ENCODE measurements around the gene SRGAP1. TPM values are rescaled to one million over a fixed set of nuclear protein-coding genes. Genes with fewer than 3 reads are reported as not detected.

Gene SRGAP1
- polyA plus RNA-seq, 4 donors, result 2.2 to 8.5 (median 4.0) TPM

- FAIRE-seq, result no peak
- Histone ChIP-seq H3K36me3 (ENCODE audit: control insufficient read depth in 3 of 3, insufficient read depth in 2 of 3, low read depth in 1 of 3, low read length in 3 of 3) (no peaks in the 10 kb centered on the region), H3K27ac (ENCODE audit: low read depth in 1 of 3, low read length in 2 of 3) (no peak overlapping the region), H3K4me1 (ENCODE audit: control insufficient read depth in 3 of 3, insufficient read depth in 2 of 3, low read depth in 1 of 3, low read length in 2 of 3) (peaks cover 0 to 23% (median 8%) of the 10 kb centered on the region in 3 donors), H3K9me3 (ENCODE audit: control insufficient read depth in 2 of 2, insufficient read depth in 1 of 2, low read depth in 1 of 2, low read length in 1 of 2) (no peaks in the 10 kb centered on the region), H3K4me3 (ENCODE audit: low read depth in 1 of 3, low read length in 3 of 3) (no peak overlapping the region), H3K27me3 (ENCODE audit: control insufficient read depth in 3 of 3, insufficient read depth in 3 of 3, low read length in 3 of 3) (no peaks in the 10 kb centered on the region)
- 64 to 75% (median 67%) methylated on average over 4 of the region's 4 CpGs for WGBS, 3 donors
- no peak for DNase-seq
Measured at GRCh38 chr12:63911341-63911740, 66.8 kb downstream of the SRGAP1 start.

DNA sequence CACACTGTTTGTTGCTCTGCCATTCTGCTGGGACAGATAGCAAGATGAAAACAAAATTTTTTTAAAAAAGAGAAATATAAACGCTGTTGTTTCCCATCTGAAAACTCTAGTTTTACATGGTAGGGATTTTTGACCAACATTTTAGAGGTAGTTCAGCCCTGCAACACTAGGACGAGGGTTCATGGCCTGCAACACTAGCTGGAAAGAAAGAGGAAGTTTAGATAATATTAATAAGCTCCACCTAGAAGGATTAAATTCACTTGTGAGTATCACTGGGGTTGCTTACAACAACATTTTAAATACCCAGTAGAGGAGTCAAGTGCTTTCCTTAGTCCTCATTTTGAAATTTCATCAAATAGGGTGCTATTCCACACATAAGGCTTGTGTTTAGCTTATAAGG is 68.2 kb downstream of the SRGAP1 start:
- no peaks in the 10 kb centered on the region for H3K36me3 ChIP-seq (ENCODE audit: control insufficient read depth in 3 of 3, insufficient read depth in 2 of 3, low read depth in 1 of 3, low read length in 3 of 3)
- no peaks in the 10 kb centered on the region for H3K9me3 ChIP-seq (ENCODE audit: control insufficient read depth in 2 of 2, insufficient read depth in 1 of 2, low read depth in 1 of 2, low read length in 1 of 2)
- no peak overlapping the region for H3K4me3 ChIP-seq (ENCODE audit: low read depth in 1 of 3, low read length in 3 of 3)
- 26 to 49% (median 38%) methylated on average over 2 of the region's 2 CpGs for WGBS, 3 donors
- DNase-seq (no peak), FAIRE-seq (no peak)
- H3K27me3 ChIP-seq (ENCODE audit: control insufficient read depth in 3 of 3, insufficient read depth in 3 of 3, low read length in 3 of 3), result no peaks in the 10 kb centered on the region
- peaks cover under 1 to 34% (median 17%) of the 10 kb centered on the region in 3 donors for H3K4me1 ChIP-seq (ENCODE audit: control insufficient read depth in 3 of 3, insufficient read depth in 2 of 3, low read depth in 1 of 3, low read length in 2 of 3)
- no peak overlapping the region for H3K27ac ChIP-seq (ENCODE audit: low read depth in 1 of 3, low read length in 2 of 3)

- H3K4me3 ChIP-seq (ENCODE audit: low read depth in 1 of 3, low read length in 3 of 3), result no peak overlapping the region
- DNase-seq (peak; percentile 57 to 72), FAIRE-seq (no peak)
- peak overlapping the region in 2 of 3 donors; percentile 20 to 46 for H3K27ac ChIP-seq (ENCODE audit: low read depth in 1 of 3, low read length in 2 of 3)
- H3K27me3 ChIP-seq (ENCODE audit: control insufficient read depth in 3 of 3, insufficient read depth in 3 of 3, low read length in 3 of 3), result no peaks in the 10 kb centered on the region
- WGBS, 3 donors, result 6 to 67% (median 37%) methylated on average over 2 of the region's 2 CpGs
- no peaks in the 10 kb centered on the region for H3K9me3 ChIP-seq (ENCODE audit: control insufficient read depth in 2 of 2, insufficient read depth in 1 of 2, low read depth in 1 of 2, low read length in 1 of 2)
- peaks cover 5 to 45% (median 20%) of the 10 kb centered on the region in 3 donors for H3K4me1 ChIP-seq (ENCODE audit: control insufficient read depth in 3 of 3, insufficient read depth in 2 of 3, low read depth in 1 of 3, low read length in 2 of 3)
- H3K36me3 ChIP-seq (ENCODE audit: control insufficient read depth in 3 of 3, insufficient read depth in 2 of 3, low read depth in 1 of 3, low read length in 3 of 3), result no peaks in the 10 kb centered on the region
Measured at GRCh38 chr12:63913929-63914328, 69.4 kb downstream of the SRGAP1 start.

DNA sequence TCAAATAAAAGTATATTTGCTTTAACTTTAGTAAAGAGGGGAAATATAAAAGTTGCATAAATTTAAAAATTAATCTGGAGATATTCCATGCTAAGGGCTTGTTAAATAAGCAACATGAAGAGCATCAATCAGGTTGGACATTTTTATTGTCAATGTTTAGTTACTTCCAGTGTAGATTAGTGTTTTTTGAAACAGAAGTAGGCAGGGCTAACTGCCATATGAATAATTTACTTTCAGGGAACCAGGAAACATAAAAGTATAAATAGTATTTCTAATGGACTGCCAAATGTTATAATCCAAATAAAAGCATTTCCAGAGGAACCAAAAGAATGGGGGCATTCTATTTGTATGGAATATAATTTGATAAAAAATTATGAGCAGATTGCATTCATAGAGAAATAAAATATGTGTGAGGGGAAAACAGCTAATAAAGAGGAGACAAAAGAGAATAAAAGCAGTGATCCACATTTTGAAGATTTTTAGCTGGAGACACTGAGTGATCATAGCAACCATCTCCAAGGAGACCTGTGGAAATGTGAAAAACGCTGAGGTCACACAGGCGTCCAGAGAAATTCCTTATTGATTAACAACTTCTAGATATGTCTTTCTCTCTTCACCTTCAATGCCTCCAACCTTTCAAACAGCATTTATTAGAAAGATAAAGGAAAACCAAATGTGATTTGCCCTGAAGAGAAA is 70.8 kb downstream of the SRGAP1 start:
- H3K9me3 ChIP-seq (ENCODE audit: control insufficient read depth in 2 of 2, insufficient read depth in 1 of 2, low read depth in 1 of 2, low read length in 1 of 2), result no peaks in the 10 kb centered on the region
- no peak overlapping the region for H3K4me3 ChIP-seq (ENCODE audit: low read depth in 1 of 3, low read length in 3 of 3)
- H3K4me1 ChIP-seq (ENCODE audit: control insufficient read depth in 3 of 3, insufficient read depth in 2 of 3, low read depth in 1 of 3, low read length in 2 of 3), result peaks cover 5 to 48% (median 20%) of the 10 kb centered on the region in 3 donors
- no peaks in the 10 kb centered on the region for H3K27me3 ChIP-seq (ENCODE audit: control insufficient read depth in 3 of 3, insufficient read depth in 3 of 3, low read length in 3 of 3)
- FAIRE-seq, result no peak
- H3K27ac ChIP-seq (ENCODE audit: low read depth in 1 of 3, low read length in 2 of 3), result no peak overlapping the region
- WGBS, 3 donors, result 24 to 40% (median 38%) methylated on average over 2 of the region's 2 CpGs
- DNase-seq, result no peak
- no peaks in the 10 kb centered on the region for H3K36me3 ChIP-seq (ENCODE audit: control insufficient read depth in 3 of 3, insufficient read depth in 2 of 3, low read depth in 1 of 3, low read length in 3 of 3)

DNA sequence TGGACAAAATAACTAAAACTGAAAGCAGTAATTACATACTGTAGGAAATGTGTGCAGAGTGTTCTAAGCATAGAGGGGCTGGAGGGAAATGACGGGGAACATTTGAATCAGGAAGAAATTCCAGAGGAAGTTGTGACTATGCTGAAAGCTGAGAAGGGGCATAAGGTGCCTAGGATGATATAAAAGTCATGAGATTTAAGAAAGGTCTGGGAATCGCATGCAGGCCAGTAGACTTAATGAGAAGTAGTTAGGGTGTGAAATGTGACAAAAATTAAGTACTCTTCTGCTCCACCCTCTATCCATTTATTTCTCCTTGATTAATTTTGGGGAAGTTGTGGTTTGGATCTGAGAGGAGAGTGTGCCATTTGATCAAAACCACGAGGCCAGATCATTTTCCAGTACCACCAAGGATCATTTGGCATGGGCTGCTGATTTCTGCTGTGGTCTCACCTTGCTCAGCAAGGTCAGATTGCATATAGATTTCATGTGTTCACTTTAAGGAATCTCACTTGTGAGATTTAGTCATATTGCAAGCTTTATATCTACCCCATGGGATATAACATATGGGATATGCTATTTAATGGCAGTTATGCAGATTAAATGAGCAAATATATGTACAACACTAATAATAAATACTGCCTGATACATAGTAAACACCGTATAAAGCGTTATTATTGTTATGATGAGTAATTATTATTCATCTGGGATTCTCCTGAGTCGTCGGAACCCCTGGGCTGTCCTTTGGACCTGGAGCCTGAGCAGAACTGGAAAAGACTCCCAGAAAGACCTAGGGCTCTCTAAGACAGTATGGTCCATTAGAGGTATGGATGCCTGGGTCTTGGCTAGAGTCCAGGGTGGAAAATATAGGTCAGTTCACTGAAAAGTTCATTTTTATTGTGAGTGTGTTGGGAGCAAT is 72.3 kb downstream of the SRGAP1 start:
- H3K9me3 ChIP-seq (ENCODE audit: control insufficient read depth in 2 of 2, insufficient read depth in 1 of 2, low read depth in 1 of 2, low read length in 1 of 2), result no peaks in the 10 kb centered on the region
- H3K27ac ChIP-seq (ENCODE audit: low read depth in 1 of 3, low read length in 2 of 3), result peak overlapping the region in 1 of 3 donors; percentile 41
- H3K36me3 ChIP-seq (ENCODE audit: control insufficient read depth in 3 of 3, insufficient read depth in 2 of 3, low read depth in 1 of 3, low read length in 3 of 3), result no peaks in the 10 kb centered on the region
- H3K27me3 ChIP-seq (ENCODE audit: control insufficient read depth in 3 of 3, insufficient read depth in 3 of 3, low read length in 3 of 3), result no peaks in the 10 kb centered on the region
- WGBS, 3 donors, result 57 to 62% (median 60%) methylated on average over 7 of the region's 7 CpGs
- no peak overlapping the region for H3K4me3 ChIP-seq (ENCODE audit: low read depth in 1 of 3, low read length in 3 of 3)
- peaks cover 5 to 48% (median 23%) of the 10 kb centered on the region in 3 donors for H3K4me1 ChIP-seq (ENCODE audit: control insufficient read depth in 3 of 3, insufficient read depth in 2 of 3, low read depth in 1 of 3, low read length in 2 of 3)
- no peak for DNase-seq
- no peak for FAIRE-seq

DNA sequence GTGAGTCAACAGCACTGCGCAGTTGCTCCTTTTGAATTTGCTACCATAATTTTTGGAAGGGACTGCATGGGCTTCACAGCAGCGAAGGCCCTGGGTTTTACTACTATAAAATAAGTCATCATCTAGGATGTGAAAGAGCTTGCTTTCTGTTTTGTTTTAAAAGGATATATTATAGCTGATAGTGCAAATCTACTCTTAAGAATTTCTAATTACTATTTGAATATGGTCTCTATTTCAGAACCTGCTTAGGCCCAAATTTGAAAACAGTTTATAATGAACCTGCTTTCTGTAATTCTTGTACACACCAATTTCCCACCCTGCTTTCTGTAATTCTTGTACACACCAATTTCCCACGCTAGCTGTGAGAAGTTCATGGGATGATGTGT is 73.0 kb downstream of the SRGAP1 start:
- WGBS, 3 donors, result 90 to 93% (median 92%) methylated on average over 3 of the region's 3 CpGs
- peak overlapping the region in 2 of 3 donors; percentile 41 to 66 for H3K27ac ChIP-seq (ENCODE audit: low read depth in 1 of 3, low read length in 2 of 3)

GRCh38 chr12:63917864-63918799 is 73.6 kb downstream of the SRGAP1 start:
- Histone ChIP-seq H3K9me3 (ENCODE audit: control insufficient read depth in 2 of 2, insufficient read depth in 1 of 2, low read depth in 1 of 2, low read length in 1 of 2) (no peaks in the 10 kb centered on the region), H3K4me1 (ENCODE audit: control insufficient read depth in 3 of 3, insufficient read depth in 2 of 3, low read depth in 1 of 3, low read length in 2 of 3) (peaks cover 5 to 41% (median 23%) of the 10 kb centered on the region in 3 donors), H3K27me3 (ENCODE audit: control insufficient read depth in 3 of 3, insufficient read depth in 3 of 3, low read length in 3 of 3) (no peaks in the 10 kb centered on the region), H3K36me3 (ENCODE audit: control insufficient read depth in 3 of 3, insufficient read depth in 2 of 3, low read depth in 1 of 3, low read length in 3 of 3) (no peaks in the 10 kb centered on the region), H3K27ac (ENCODE audit: low read depth in 1 of 3, low read length in 2 of 3) (peak overlapping the region; percentile 20 to 91 (median 77)), H3K4me3 (ENCODE audit: low read depth in 1 of 3, low read length in 3 of 3) (no peak overlapping the region)
- 39 to 48% (median 43%) methylated on average over 10 of the region's 10 CpGs for WGBS, 3 donors
- FAIRE-seq (no peak), DNase-seq (peak; percentile 85 to 92)

More for the DNA sequence above, 73.0 kb downstream of the SRGAP1 start:
- Histone ChIP-seq H3K36me3 (ENCODE audit: control insufficient read depth in 3 of 3, insufficient read depth in 2 of 3, low read depth in 1 of 3, low read length in 3 of 3) (no peaks in the 10 kb centered on the region), H3K4me1 (ENCODE audit: control insufficient read depth in 3 of 3, insufficient read depth in 2 of 3, low read depth in 1 of 3, low read length in 2 of 3) (peaks cover 5 to 48% (median 23%) of the 10 kb centered on the region in 3 donors), H3K27me3 (ENCODE audit: control insufficient read depth in 3 of 3, insufficient read depth in 3 of 3, low read length in 3 of 3) (no peaks in the 10 kb centered on the region), H3K9me3 (ENCODE audit: control insufficient read depth in 2 of 2, insufficient read depth in 1 of 2, low read depth in 1 of 2, low read length in 1 of 2) (no peaks in the 10 kb centered on the region), H3K4me3 (ENCODE audit: low read depth in 1 of 3, low read length in 3 of 3) (no peak overlapping the region)
- FAIRE-seq (no peak), DNase-seq (no peak)

All from small intestine (tissue), 7 donors.